ENCODE data around the gene RASA1. TPM values are rescaled to one million over a fixed set of nuclear protein-coding genes. Genes with fewer than 3 reads are reported as not detected.

The RASA1 gene
- total RNA-seq, 1 experiment from 2014 or later, result 29.6 TPM

- H4K20me1 ChIP-seq (ENCODE audit: control insufficient read depth, insufficient read depth, insufficient read length), result no peaks in the 10 kb centered on the region
- H3K4me2 ChIP-seq (ENCODE audit: insufficient read depth, insufficient read length, low read length), result no peak overlapping the region
- Mint-ChIP-seq H3K27ac (no peak overlapping the region), H3K4me1 (peaks cover 0 to 2% of the 10 kb centered on the region in 2 experiments; a peak in 2 of 4 replicates), H3K9me3 (no peaks in the 10 kb centered on the region), H3K27me3 (ENCODE audit: low read depth) (no peaks in the 10 kb centered on the region), H3K36me3 (ENCODE audit: insufficient read depth in 1 of 3, low read depth in 3 of 3) (no peaks in the 10 kb centered on the region), H3K4me3 (no peak overlapping the region)
- no peak overlapping the region for H3K14ac ChIP-seq (ENCODE audit: insufficient read depth, low read length)
- no peak overlapping the region for H2AFZ ChIP-seq (ENCODE audit: low read length)
- H3K4me1 ChIP-seq (ENCODE audit: insufficient read depth, low read length), result no peaks in the 10 kb centered on the region; the same call in 1 of the 2 replicates
- no peak overlapping the region for H2BK12ac ChIP-seq (ENCODE audit: insufficient read length, low read depth, low read length)
- no CpG with 5 or more reads among the region's 2 CpGs for WGBS (ENCODE audit: extremely low coverage, insufficient read length, low lambda C conversion rate)
- H3K56ac ChIP-seq (ENCODE audit: insufficient read length, low read depth, low read length), result no peak overlapping the region
- no peak overlapping the region for H3K18ac ChIP-seq (ENCODE audit: insufficient read length, low read depth, low read length)
- no peak overlapping the region for H4K8ac ChIP-seq (replicated peaks; ENCODE audit: insufficient read length, low read depth, low read length)
- no peak overlapping the region for H4K91ac ChIP-seq (ENCODE audit: insufficient read length, low read depth, low read length)
- no peak overlapping the region for H3K4ac ChIP-seq (ENCODE audit: low read depth, low read length)
- no peak for TF ChIP-seq CTCF (conservative IDR thresholded peaks at IDR 0.05)
- H2BK20ac ChIP-seq (ENCODE audit: low read depth, low read length, poor library complexity, severe bottlenecking), result no peak overlapping the region
- H2BK120ac ChIP-seq (ENCODE audit: low read depth, low read length, poor library complexity, severe bottlenecking), result no peak overlapping the region
- no peaks in the 10 kb centered on the region for H3K23me2 ChIP-seq (ENCODE audit: insufficient read length, low read depth, low read length, poor library complexity, severe bottlenecking)
- no peak overlapping the region for H3K9ac ChIP-seq (ENCODE audit: extremely low read depth, insufficient read length, low read length)
- H3K27ac ChIP-seq (ENCODE audit: insufficient read length, low read depth, low read length), result no peak overlapping the region
- H3K79me1 ChIP-seq (ENCODE audit: insufficient read depth, low read depth, low read length, poor library complexity, severe bottlenecking), result no peaks in the 10 kb centered on the region
- no peaks in the 10 kb centered on the region for H3K9me3 ChIP-seq (ENCODE audit: control insufficient read depth, low read depth, low read length)
- no peak overlapping the region for H2BK5ac ChIP-seq (ENCODE audit: insufficient read length, low read length)
- H2BK15ac ChIP-seq (ENCODE audit: low read depth, low read length), result no peak overlapping the region
- no peak overlapping the region for H3K23ac ChIP-seq (ENCODE audit: insufficient read length, low read depth, low read length)
- no peak overlapping the region for H3T11ph ChIP-seq (ENCODE audit: low read length)
- H2AK5ac ChIP-seq (ENCODE audit: insufficient read length, low read length), result no peak overlapping the region
- H3K27me3 ChIP-seq (ENCODE audit: insufficient read depth, low read length), result no peaks in the 10 kb centered on the region
- no peak for DNase-seq
- H3K79me2 ChIP-seq (ENCODE audit: insufficient read depth, low read length), result no peaks in the 10 kb centered on the region
- H4K5ac ChIP-seq (ENCODE audit: insufficient read length, low read depth, low read length), result no peak overlapping the region
Measured at GRCh38 chr5:87229780-87230179, 37.9 kb upstream of the RASA1 start.

All from H9 (cell line).